Kasumi-1 (cell line): Measurements from ENCODE around the gene APOBEC3C.
"Not testable (repeated sequence)": the region's sequence is repeated elsewhere in the genome, so short reads cannot be mapped to it uniquely, and the experiment has no call there.

ENCODE experiments used
- DNase-seq, 2 experiments: peaks; one replicate each; lab custom pipeline; 2025; lab: John Stamatoyannopoulos, UW

Gene APOBEC3C

DNA sequence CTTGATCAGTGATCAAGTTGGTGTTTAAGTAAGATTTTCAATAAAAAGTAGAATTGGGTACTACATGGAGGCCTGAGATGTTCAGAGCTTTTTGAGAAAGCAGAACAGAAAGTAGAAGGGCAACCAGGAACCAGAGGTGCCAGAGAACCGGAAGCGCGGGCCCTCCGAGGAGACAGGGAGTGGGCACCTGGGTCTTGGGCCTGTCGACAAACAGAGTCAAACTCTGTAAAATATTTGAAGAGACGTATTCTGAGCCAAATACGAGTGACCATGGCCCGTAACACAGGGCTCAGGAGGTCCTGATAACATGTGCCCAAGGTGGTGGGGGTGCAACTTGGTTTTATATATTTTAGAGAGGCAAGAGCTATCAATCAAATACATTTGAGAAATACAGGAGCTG, 49.8 kb downstream of the APOBEC3C start:
- DNase-seq: not testable (repeated sequence)

DNA sequence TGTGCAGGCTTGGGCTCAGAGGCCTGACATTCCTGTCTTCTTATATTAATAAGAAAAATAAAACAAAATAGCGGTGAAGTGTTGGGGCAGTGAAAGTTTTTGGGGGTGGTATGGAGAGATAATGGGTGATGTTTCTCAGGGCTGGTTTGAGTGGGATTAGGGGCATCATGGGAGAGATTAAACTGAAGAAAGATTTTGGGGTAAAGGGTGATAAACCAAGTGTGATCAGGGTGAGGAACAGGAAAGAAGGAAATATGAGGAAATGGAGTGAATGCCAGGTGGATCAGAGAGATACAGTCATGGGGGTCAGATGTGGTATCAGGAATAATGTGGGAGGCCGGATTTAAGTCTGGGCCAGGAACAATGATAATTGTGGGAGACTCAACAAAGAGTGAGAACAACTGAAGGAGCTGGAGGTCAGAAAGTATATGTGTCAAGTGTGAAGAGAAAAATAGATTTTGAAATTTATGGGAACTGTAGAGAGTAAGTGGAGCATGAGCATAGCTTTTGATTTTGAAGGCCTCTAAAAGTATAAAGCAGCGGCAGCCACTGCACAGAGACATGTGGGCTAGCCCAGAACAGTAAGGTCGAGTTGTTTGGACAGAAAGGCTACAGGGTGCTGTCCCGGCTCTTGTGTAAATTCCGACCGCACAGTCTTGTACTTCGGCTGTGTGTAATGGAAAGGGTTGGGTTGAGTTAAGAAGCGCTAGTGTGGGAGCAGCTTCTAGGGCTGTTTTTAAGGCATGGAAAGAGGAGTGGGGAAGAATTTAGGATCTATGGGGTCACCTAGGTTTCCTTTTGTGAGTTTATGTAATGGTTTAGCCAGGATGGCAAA, 52.6 kb downstream of the APOBEC3C start:
- DNase-seq: not testable (repeated sequence)

DNA sequence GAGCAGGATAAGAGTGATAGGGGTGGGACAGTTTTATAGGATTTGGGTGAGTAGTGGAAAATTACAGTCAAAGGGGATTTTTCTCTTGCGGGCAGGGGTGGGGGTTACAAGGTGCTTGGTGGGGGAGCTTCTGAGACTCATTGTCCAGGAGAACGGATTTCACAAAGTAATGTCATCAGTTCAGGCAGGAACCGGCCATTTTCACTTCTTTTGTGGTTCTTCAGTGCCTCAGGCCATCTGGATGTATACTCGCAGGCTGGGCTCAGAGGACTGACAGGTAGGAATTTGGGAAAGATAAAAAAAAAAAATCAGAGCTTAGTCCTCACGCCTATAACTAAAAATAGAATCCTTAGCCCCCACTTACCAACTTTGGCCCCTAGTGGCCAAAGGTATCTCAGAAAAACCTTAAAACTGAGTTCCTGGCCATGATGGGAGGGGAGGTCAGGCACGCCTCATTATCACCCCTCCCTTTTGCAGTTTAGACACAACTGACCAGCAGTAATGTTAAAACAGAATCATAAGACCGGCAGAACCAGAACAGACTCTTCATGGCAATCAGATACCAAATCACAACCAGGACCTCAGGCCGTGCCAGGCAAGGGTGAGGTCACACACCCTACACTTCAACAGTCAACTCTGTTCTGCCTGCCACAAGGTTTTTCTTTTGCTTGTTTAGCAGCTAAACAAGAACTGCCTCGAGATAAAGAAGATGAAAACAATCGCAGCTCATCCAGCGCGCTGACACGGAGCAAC, 54.2 kb downstream of the APOBEC3C start:
- no peak for DNase-seq
